Activated CD4-positive, alpha-beta T cell treated with anti-CD3 and anti-CD28 coated beads for 1 hour (primary cell): ENCODE measurements around the gene BAZ2B.

Experiments
- DNase-seq: peaks from one replicate; pipeline ENCODE4 v3.0.0-alpha.2; 2020

Gene BAZ2B

DNA sequence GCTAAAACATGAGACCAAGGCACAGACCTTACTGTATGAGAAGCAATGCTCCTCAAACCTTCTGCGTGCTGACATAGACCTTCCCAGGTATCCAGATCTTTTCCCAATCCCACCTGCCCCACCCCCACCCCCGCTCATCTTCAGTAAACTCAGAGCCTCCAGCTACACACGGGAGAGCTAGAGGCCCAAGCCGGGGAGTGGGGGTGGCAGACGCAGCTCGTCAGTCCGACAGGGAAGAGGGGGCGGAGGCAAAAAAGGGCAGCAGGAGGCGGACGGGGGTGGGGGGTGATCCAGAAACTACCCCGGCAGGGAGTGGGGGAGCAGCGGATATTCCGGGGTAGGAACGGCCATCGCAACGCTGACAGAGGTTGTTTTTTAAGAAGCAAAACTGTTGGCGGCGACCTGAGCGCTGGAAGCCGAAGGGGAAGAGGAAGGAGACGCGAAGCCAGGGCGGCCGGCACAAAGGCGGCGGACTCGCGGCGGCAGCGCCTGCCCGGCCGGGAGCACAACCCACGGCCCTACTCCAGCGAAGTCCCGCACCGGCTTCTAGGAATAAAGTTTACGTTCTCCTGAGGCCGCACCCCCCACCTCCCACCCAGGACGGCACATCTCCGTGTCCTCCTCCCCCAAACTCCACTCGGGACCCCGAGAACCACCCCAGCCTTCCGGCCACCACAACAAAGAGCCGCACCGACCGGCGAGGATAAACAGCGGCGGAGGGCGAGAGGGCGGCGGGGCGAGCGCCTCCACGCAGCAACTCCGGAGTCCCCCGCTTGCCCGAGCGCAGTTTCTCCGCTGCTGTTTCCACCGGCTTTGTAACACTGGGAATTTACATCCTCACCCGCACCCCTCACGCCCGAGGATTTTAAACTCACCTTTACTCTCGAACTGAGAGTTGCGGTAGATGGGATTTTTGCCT is 722 bp downstream of the BAZ2B start:
- DNase-seq: no peak

DNA sequence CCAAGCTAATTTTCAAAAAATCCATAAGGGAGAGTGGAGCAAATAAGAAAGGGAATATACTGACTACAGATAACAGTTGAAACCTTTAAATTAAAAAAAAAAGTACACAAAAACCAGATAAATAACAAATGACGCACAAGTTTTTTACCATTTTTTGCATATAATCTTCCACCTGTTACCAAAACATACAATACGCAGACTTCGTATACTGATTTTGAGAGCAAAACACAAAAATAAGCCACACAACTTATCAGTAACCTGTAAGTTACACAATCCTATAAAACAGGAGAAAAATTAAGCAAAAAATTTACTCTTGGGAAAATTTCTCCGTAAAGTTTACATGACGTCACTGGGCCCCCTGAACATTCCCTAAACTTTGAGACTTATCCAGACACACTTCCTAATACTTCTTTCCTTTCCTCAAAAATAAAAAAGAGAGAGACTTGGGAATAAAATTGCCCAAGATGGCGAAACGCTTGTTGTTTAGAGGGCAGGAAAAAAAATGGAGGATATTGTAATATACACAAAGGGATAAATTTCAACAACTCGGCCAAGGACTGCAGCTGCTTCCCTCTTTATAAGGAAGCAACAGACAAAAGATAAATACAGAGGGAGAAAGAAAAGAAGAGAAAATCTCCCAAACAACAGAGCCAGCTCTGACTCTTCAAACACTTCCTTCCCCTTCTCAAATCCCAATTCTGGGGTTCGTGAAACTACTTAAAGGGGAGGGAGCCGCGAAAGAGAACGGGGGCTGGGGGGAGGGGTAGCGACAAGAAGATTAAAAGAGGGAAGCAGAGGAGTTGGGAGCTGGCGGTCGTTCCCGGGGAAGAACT is 1.6 kb downstream of the BAZ2B start:
- DNase-seq: no peak

DNA sequence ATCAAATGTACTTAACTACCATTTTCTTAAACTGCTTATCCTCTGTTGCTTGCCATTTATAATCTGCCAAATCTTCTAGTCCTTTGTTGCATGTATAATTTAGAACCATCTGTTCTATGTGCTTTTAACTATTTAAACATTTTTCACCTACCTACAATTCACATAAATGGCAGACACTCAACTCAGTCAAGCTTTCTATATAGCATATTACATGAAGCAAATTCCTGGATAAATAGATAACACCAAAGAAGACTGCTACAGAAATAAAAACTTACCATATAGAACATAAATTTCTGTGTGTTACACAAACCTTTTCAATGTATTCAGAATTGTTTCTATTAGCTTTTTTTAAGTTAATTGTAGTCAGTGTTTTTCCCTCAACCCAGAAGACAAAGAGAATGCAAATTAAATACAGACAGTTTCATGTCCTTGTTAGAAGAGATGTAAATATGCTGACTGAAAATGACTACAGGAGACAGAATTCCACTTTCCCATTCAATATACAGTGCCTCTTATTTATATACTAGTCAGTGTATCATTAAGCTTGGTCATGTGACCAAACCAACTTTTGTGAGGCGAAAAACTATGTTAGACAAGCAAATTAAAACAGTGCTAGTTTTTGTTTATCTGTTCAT is 2.6 kb downstream of the BAZ2B start:
- no peak for DNase-seq

DNA sequence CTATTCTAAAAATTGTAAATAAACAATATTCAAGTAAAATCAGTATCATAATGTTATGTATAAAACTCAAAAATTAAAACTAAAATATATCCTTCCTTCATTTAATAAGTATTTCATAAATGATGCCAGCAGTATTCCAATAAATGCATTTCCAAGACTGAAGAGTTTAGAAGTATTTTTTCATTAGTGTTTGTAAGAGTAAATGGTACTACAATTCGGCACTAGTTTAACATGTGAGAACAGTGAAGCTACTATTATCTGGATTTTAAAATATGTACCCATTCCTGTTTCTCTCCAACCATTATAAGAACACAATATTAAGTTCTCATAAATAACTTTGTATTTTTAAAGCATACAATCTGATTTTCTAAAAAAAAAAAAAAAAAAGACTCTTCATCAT is 3.3 kb downstream of the BAZ2B start:
- DNase-seq: no peak

DNA sequence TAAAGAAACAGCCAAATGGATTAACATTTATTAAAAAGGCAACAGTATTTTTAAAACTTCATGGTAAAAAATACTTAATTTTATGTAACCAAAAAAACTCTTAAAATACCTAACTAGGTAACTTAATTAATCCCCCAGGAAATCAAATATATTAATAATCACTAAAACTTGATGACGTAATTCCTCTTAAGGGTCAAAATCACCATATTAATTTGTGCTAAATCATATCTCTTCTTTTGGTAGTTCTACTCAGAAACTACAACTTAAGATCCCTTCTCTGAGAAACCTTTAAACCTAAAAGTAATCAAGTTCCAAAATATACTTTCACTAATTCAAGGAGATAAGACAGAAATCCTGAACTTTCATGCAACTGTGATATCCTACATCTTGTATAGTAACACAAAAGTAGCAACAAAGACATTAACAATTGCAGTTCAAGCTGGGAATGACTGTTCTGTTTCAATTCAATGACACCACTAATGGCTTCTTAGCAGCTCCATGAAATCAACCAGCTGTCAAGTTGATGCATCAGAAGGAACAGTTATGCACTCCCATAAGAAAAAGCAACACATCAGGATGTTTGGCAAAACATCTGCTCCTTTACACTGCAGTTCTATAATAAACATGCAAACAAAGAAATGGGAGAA is 4.0 kb downstream of the BAZ2B start:
- DNase-seq: no peak

DNA sequence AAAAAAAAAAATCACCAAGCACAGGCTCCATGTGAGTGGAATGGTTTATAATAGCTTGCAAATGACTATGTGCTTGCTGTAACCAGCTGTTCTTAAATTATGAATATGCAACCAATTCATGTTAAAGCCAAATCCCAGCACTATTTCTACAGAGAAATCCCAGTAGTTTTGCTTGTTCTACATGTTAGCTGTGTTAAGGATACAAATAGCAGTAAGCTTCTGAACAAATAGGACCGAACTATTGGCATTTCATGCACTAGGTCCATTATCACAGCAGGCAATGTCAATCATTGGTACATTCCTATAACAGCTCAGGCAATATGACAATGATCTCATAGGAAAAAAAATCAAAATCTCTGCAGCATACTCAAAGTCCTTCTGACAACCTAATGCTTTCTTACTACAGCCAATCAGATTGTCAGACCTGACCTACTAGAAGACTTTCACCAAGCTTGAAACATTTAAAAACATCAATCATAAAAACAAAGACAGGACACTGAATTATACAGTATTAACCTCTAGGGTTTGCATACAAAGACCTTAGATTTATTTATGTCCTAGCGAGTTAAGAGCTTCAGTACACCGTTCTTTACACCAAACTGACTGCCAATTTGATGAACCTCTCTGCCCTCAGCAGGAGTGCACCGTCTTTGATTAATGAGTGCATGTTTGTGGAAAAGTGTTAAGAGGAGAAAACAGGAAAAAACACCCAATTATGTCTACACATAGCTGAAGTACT is 6.4 kb downstream of the BAZ2B start:
- DNase-seq: no peak

DNA sequence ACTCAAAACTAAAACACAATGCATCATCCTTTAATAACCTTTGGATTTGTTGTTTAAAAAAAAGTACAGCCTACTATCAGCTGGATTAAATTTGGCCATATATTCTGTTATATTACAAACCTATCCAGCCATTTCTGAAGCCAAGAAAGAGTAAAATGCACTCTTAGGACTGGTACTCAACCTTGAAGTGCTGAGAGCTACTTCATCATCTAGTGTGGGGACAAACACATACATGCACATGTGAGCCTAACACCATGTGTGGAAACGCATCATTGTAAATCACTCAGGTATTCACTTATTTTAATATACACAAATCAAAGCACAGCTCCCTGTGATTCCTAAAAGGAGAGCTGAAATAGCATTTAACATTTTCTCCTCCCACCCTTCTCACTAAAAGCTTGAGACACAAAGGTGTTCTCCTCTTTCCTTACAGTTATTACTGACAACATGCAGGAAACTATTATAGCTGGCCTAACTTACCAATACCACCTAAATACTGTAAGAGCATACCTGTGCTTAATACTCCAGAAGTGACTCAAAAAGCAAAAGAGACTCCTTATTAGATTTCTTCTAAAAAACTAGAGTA is 7.5 kb downstream of the BAZ2B start:
- no peak for DNase-seq

DNA sequence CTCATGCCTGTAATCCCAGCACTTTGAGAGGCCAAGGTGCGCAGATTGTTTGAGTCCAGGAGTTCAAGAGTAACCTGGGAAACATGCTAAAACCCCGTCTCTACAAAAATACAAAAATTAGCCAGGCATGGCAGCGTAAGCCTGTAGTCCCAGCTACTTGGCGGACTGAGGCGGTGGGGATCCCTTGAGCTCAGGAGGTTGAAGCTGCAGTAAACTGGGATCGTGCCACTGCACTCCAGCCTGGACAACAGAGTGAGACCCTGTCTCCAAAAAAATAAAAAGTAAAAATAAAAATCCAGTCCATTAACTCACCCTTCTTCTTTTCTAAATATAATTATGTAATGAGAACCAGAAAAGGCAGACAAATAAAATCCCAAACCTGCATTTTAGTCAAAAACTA is 8.2 kb downstream of the BAZ2B start:
- no peak for DNase-seq

DNA sequence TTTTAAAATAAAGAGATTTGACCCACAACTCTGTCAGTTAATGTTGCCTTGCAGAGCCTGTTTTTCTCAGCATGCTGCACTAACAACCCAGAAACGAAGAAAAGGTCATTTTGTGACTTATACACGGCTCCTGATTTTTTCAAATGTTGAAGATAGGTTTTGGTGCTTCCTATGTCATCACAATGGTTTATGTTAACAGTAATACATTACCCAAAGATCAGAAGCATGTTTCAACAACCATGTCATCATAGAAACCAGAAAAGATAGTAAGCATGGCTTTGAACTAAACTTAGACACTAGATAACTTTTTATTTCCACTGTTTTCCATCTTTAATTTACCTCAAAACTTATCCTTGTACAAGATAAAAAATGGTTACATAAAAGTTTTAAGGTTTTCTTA is 10.1 kb downstream of the BAZ2B start:
- DNase-seq: no peak

DNA sequence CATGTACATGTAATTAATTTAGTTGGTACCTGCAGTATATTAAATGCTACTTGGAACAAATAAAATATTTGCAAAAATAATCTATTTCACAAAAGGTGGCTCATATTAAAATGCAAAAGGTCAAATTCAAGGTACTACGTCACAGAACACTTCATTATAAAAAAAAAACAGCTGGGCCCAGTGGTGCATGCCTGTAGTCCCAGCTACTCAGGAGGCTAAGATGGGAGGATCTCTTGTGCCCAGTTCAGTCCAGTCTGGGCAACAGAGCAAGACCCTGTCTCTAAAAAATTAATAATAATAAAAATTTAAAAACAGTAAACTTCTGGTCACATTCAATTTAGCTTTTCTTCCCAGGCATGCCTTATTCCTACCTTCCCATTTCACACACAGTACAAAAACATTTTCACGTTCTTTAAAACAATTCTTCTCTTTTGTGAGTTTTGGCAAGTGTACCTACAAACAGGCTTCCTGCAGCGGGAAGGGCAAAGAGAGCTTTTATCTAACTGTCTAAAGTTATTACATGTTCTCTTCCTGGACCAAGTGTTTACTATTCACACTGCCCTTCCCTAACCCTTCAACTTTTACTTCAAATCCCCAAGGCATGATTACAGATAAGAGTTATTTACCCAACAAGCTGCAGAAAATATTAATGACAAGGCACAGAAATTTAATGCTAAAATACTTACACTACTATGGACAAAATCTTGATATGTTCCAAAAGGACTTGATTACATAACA is 10.7 kb downstream of the BAZ2B start:
- no peak for DNase-seq

DNA sequence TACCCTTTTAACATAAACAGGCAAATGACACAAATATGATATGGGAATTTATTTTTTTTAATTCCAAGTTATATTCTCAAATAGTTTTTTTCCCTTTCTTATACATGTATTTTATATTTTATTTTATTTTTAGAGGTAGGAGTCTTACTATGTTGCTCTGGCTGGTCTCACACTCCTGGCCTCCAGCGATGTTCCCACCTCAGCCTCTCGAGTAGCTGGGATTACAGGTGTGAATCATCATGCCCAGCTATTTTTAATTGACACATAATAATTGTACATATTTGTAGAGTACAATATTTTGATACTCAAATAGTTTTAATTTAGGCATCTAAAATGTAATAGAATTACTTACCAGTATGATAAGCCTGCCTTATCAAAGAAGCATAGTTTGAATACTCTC is 12.2 kb downstream of the BAZ2B start:
- DNase-seq: no peak

DNA sequence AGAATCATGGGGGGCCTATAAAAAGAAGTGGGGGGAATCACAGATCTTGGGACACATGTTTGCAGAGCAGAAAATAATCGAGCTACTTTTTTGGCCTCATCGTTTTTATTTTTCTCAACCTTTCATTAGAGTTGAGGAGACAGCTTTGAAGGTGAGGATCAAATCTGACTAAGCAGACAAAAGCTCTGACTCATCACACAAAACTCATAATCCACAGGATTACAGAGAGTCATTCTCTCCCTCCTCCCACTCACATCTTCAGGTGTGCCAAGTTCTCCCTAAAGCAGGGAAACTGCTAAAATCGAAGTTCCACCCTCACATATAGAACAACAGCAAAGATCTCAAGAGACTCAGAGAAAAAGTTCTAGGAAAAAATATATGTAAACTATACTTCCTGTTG is 15.6 kb downstream of the BAZ2B start:
- DNase-seq: no peak

DNA sequence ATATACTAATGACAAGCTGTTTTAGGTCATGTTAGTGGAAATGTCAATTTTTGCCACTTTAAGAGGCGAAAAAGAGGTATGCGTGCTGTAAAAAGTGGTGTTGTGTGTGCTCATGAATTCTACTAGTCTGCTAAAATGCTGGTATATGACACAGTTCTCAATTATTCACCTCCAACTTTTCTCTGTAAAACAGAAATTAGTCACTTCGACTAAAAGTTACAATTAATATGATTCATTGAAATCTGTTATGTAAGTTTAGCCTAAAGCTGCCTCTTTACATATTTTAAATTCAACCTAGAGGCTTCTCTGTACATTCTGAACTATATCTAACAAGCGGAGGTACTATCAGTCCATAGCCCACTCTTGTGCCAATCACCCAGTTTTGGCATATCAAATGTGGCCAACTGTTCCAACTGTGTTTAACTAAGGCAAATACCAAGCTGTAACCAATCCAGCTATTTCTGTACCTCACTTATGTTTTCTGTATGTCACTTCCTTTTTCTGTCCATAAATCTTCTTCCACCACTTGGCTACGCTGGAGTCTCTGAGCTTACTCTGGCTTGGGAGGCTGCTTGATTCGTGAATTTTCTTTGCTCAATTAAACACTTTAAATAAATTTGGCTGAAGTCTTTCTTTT is 20.8 kb downstream of the BAZ2B start:
- DNase-seq: no peak

DNA sequence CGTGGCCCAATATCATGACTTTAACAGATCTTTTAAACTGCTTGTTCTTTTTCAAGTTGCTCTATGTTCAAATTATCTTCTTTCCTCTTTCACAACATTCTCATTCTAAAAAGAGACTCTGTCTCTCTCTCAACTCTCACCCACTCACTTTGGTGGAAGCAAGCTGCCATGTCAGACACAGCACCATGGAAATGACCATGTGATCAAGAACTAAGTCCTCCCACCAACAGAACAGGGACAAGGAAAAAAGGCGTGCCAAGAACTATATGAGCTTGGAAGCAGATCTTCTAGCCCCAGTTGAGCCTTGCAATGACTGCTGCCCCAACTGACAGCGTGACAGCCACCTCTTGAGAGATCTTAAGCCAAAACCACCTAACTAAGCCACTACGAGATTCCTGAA is 23.9 kb downstream of the BAZ2B start:
- DNase-seq: no peak

DNA sequence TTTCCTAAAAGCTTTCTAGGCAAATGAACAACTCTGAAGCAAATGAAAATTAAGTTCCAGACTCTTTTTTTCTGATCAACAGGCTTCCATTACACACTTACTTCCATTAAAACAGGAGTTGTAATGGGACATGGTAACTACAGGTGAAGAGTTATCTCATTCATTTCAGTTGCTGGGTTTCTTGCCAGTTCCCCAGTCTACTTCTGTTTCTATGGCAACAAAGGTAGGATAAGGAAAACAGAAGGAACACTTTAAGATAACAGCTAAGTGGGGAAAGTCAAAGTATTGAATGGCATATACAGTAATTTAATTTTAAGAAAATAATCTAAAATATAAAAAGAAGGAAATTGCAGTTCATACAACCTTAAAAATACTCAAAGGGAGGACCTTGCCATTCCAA is 25.1 kb downstream of the BAZ2B start:
- no peak for DNase-seq

DNA sequence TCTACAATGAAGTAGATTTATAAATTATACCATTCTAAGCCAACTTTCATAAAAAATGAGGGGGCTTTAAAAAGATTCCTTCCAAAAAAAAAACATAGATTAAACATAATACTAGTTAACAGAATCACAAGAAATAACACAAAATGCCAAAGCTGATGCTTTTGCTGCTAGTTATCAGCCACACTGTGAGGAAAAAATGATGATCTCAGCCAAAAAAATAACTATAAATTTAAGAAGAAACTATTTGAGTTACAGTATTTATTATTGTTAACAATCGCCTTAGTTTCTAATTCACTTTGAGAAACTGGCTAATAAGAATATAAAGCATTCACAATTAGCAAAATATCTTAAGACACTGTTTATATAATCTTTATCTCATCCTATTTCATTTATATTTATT is 27.1 kb downstream of the BAZ2B start:
- no peak for DNase-seq

DNA sequence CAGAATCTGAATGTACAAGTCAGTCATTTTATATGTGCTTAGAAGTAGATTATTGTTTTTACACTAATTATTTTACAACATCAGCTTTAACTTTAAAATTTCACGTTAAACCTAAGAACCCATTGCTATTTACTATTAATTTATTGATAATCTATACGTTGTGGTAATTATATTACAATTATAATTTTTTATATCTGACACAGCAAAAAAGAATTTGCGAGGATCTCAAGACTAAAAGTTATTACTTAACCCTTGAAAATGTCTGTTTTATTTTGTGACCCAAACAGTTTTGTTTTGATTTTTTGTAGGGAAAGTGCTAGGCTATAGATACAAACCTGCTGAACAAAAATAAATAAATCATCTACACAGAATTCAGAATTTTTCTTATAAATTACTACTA is 30.3 kb downstream of the BAZ2B start:
- no peak for DNase-seq

DNA sequence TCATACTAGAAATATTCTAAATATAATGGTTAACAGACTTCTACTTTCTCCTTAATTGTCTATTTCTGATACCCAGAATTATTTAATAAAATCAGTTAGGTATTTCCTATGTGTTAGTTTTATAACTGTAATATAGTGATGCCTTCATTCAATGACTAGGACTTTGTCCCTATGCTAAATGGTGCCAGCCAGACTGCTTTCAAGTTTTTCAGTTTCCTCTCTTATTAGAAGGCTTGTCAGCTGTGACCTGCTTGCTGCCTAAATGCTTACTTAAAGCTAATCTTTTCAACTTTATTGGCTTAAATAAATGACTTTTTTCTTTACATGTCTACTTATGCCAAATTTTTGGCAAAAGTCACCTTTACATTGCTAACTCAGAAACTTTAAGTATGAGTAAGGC is 30.7 kb downstream of the BAZ2B start:
- DNase-seq: no peak

DNA sequence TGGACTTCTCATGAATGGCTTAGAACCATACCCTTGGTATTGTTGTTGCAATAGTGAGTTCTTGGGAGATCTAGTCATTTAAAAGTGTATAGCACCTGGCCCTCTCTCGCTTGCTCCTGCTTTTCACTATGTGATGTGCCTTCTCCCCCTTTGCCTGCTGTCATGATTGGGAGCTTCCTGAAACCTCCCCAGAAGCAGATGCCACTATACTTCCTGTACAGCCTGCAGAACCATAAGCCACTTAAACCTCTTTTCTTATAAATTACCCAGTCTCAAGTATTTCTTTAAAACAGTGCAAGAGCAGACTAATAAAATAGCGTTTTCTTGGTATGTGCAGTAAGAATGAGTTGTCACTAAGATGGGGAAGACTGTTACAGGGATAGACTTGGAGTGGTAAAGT is 31.6 kb downstream of the BAZ2B start:
- DNase-seq: no peak

DNA sequence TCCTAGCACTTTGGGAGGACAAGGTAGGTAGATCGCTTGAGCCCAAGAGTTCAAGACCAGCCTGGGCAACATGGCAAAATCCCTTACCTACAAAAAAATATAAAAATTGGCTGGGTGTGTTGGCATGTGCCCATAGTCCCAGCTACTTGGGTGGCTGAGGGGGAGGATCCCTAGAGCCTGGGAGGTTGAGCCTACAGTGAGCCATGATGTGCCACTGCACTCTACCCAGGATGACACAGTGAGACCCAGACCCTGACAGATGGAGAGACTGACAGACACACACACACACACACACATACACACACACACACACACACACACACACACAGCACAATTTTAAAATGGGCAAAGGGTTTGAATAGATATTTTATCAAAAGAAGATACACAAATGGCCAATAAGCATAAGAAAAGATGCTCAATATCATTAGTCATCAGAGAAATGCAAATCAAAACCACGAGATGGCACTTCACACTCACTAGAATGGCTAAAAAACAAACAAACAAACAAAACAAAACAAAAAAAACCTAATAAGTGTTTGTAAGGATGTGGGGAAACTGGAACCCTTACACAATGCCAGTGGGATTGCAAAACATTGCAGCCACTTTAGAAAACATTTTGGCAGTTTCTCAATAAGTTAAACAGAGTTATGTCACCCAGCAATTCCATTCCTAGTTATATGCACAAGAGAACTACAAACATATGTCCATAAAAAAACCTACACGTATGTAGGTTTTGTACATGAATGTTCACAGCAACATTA is 42.3 kb downstream of the BAZ2B start:
- no peak for DNase-seq
